Kidney (tissue), 14 donors: ENCODE data around the gene MECR. TPM values are rescaled to one million over a fixed set of nuclear protein-coding genes. Genes with fewer than 3 reads are reported as not detected.

Experiments used
- DNase-seq, 5 donors: peaks; one replicate each; pipeline ENCODE4 v3.0.0-alpha.2; 2013 to 2020
- FAIRE-seq: peaks from 2 replicates; lab custom pipeline; 2012; peaks lifted over from hg19 to GRCh38; lab: Jason Lieb, UNC
- H3K27ac ChIP-seq, 2 donors: one replicate each; pipeline ENCODE4 v1.7.0; 2013; ENCODE audit warnings: low read depth in 2 of 2, low read length in 2 of 2, inconsistent platforms in 1 of 2
- H3K27me3 ChIP-seq: one replicate; pipeline ENCODE4 v1.7.1; 2013; ENCODE audit warnings: low read length, inconsistent platforms; ENCODE audit not compliant: control insufficient read depth, insufficient read depth
- H3K36me3 ChIP-seq, 3 donors: one replicate each; pipeline versions ENCODE4 v1.7.0 to v1.7.1; 2013; ENCODE audit warnings: low read length in 3 of 3, control low read depth in 1 of 3, inconsistent platforms in 1 of 3; ENCODE audit not compliant: insufficient read depth in 3 of 3, control insufficient read depth in 2 of 3
- H3K4me1 ChIP-seq, 3 donors: one replicate each; pipeline versions ENCODE4 v1.7.0 to v1.7.1; 2013; ENCODE audit warnings: low read length in 3 of 3, inconsistent platforms in 1 of 3, low read depth in 1 of 3; ENCODE audit not compliant: control insufficient read depth in 2 of 3, insufficient read depth in 2 of 3
- H3K4me3 ChIP-seq, 3 donors: one replicate each; pipeline versions ENCODE4 v1.7.0 to v1.8.1; 2013; ENCODE audit warnings: low read length in 3 of 3, control low read depth in 1 of 3, inconsistent platforms in 1 of 3
- H3K9ac ChIP-seq, 3 donors: one replicate each; pipeline versions ENCODE4 v1.7.0 to v1.7.1; 2013; ENCODE audit warnings: low read length in 3 of 3, control low read depth in 1 of 3, inconsistent platforms in 1 of 3
- H3K9me3 ChIP-seq, 3 donors: one replicate each; pipeline versions ENCODE4 v1.7.0 to v1.7.1; 2013; ENCODE audit warnings: low read length in 3 of 3, control low read depth in 1 of 3, inconsistent platforms in 1 of 3; ENCODE audit not compliant: control insufficient read depth in 2 of 3, insufficient read depth in 1 of 3
- intact Hi-C: fragments of 100-400 bp; cut with DNase I; formaldehyde crosslinking; loops from one replicate; pipeline ENCODE4 v1.11.1; 2022
- polyA plus RNA-seq: library from polyadenylated mRNA; stranded (reverse); fragments of 350-450 nt; fragmentation: Illumina TruSeq; extraction: RNeasy Lipid Tissue Mini Kit (QIAGEN cat#74804); gene quantifications from one replicate; pipeline ENCODE4 v1.2.3, GENCODE V29; 2014; ENCODE audit warnings: low read depth, low replicate concordance; ENCODE audit not compliant: insufficient read depth
- total RNA-seq: library from RNA; stranded (reverse); fragmentation: NEBNext Ultra II Directional; extraction: Animal tissue kit (Norgen Biotek cat#: 25700); gene quantifications from one replicate; pipeline ENCODE4 v1.2.1, GENCODE V29; 2021
- TF ChIP-seq, protein P1 (sequence below): IDR thresholded peaks from 3 replicates; pipeline ENCODE4 v1.5.1; 2012; ENCODE audit warnings: mild to moderate bottlenecking, moderate library complexity, borderline replicate concordance; ENCODE audit not compliant: insufficient read depth; ENCODE audit errors: extremely low read depth
- donor health status: control.
- donor health status: control.
- donor health status: control.
- donor health status: control.
- donor health status: control.
- donor health status: DM: yes; HTN: yes; CAD: no.
- donor health status: Normal renal cell carcinoma (clear cell type).

MECR gene
- total and polyA plus RNA-seq, 2 donors from 2014 or later = 27.7 to 42.6 TPM

DNA sequence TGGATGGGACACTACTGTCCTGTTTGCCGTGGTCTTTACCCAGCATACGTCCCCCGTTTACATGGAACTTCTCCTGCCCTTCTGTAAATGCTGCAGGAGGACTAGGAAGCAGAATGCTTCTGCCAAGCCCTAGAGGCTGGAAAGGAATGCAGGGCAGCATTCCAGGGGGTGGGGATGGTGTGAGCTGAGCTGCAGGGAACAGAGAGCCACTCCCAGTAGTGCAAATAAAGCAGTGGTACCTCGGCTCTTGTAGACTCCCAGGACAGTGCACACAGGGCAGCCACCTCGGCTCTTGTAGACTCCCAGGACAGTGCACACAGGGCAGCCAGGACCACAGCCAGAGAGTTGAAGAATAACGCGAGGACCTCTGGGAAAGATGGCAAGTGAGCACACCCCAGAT lies 41.0 kb upstream of the MECR start:
- FAIRE-seq (no peak), DNase-seq (peak in 4 of 5 donors; percentile 72 to 89 (median 84))
- H3K9ac ChIP-seq = no peak overlapping the region
- H3K27ac ChIP-seq = no peak overlapping the region
- H3K27me3 ChIP-seq = no peaks in the 10 kb centered on the region
- intact Hi-C loops = no loop called here
- H3K4me3 ChIP-seq = no peak overlapping the region
- H3K4me1 ChIP-seq = no peaks in the 10 kb centered on the region
- H3K9me3 ChIP-seq = no peaks in the 10 kb centered on the region
- no peaks in the 10 kb centered on the region for H3K36me3 ChIP-seq
- TF ChIP-seq, protein P1, sequence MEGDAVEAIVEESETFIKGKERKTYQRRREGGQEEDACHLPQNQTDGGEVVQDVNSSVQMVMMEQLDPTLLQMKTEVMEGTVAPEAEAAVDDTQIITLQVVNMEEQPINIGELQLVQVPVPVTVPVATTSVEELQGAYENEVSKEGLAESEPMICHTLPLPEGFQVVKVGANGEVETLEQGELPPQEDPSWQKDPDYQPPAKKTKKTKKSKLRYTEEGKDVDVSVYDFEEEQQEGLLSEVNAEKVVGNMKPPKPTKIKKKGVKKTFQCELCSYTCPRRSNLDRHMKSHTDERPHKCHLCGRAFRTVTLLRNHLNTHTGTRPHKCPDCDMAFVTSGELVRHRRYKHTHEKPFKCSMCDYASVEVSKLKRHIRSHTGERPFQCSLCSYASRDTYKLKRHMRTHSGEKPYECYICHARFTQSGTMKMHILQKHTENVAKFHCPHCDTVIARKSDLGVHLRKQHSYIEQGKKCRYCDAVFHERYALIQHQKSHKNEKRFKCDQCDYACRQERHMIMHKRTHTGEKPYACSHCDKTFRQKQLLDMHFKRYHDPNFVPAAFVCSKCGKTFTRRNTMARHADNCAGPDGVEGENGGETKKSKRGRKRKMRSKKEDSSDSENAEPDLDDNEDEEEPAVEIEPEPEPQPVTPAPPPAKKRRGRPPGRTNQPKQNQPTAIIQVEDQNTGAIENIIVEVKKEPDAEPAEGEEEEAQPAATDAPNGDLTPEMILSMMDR = no peak

DNA sequence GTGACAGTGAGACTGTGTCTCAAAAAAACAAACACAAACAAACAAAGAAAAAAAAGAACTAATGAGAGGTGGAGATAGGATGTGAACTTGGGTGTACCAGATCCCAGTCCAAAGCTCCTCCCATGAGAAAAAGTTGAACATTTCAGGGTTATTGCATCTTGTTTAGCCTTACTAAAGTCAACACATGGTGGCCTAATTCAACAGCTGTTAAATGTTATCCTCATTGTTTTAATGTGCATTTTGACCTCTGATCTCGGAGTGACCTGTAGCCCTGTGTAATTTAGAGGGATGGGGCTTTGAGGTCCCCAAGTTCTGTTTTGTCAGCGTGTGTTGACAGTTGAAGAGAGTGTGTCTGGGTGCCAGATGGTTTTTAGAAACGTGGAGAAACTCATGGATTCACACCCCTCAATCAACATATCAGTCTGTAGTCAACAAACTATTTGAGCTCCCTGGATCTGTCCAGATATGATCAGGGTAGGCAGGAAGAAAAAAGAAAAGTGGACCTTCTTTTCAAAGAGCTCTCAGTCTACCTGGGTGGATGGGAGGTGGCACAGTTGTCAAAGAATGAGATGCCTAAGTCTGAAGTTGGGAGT lies 40.3 kb upstream of the MECR start:
- Histone ChIP-seq H3K9ac (no peak overlapping the region), H3K36me3 (no peaks in the 10 kb centered on the region), H3K27ac (no peak overlapping the region), H3K4me1 (no peaks in the 10 kb centered on the region), H3K9me3 (no peaks in the 10 kb centered on the region), H3K4me3 (no peak overlapping the region), H3K27me3 (no peaks in the 10 kb centered on the region)
- TF ChIP-seq, protein P1 = no peak
- intact Hi-C loops = no loop called here
- peak in 2 of 5 donors; percentile 62 to 70 for DNase-seq
- no peak for FAIRE-seq

DNA sequence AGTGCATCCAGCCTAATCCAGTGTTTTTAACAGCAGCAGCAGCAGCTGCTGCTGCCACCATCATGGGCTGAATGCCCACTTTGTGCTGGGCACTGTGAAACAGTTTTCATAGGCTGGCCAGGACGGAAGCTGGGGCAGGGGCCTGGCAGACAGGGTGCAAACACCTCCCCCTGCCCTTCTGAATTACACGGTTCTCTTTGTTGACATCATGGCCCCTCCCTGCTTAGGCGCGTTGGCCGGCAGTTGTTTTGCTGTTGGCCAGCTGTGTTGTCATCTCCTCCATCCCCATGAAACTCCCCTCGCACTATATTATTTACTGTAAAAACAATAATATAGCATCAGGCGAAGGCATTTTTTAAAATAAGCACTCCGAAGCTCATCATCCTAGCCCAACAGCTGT lies 38.6 kb upstream of the MECR start:
- no peaks in the 10 kb centered on the region for H3K27me3 ChIP-seq
- no peaks in the 10 kb centered on the region for H3K4me1 ChIP-seq
- intact Hi-C loops = no loop called here
- DNase-seq (peak in 2 of 5 donors; percentile 66 to 85), FAIRE-seq (no peak)
- no peaks in the 10 kb centered on the region for H3K36me3 ChIP-seq
- TF ChIP-seq, protein P1 = no peak
- no peak overlapping the region for H3K27ac ChIP-seq
- no peak overlapping the region for H3K9ac ChIP-seq
- H3K9me3 ChIP-seq = no peaks in the 10 kb centered on the region
- H3K4me3 ChIP-seq = no peak overlapping the region
